ENCODE results near the gene HSD17B10.

DNA sequence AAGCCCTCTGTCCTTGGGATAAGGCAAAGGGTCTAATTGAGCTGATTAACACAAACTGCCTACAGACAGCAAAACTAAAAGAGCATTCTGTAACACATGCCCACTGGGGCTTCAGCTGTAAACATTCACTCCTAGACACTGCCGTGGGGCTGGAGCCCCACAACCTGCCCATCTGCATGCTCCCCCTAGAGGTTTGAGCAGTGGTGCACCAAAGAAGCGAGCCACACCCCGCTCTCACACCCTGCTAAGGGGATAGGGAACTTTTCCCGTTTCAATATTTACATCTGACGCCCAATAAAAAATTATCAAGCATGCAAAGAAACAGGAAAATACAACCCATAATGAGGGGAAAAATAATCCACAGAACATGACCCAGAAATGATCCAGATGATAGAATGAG is 46.9 kb upstream of the HSD17B10 start:
- TF ChIP-seq, protein P1, sequence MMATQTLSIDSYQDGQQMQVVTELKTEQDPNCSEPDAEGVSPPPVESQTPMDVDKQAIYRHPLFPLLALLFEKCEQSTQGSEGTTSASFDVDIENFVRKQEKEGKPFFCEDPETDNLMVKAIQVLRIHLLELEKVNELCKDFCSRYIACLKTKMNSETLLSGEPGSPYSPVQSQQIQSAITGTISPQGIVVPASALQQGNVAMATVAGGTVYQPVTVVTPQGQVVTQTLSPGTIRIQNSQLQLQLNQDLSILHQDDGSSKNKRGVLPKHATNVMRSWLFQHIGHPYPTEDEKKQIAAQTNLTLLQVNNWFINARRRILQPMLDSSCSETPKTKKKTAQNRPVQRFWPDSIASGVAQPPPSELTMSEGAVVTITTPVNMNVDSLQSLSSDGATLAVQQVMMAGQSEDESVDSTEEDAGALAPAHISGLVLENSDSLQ (IDR thresholded peaks at IDR 0.05): no peak
- TF ChIP-seq FOXM1 (IDR thresholded peaks at IDR 0.05; ENCODE audit: borderline replicate concordance) (no peak), ARNT (IDR thresholded peaks at IDR 0.05) (no peak), LEF1 (IDR thresholded peaks at IDR 0.05; ENCODE audit: borderline replicate concordance) (no peak), SP1 (IDR thresholded peaks at IDR 0.05) (no peak), ELF4 (IDR thresholded peaks at IDR 0.05) (no peak), HDGF (IDR thresholded peaks at IDR 0.05; ENCODE audit: borderline replicate concordance) (no peak), BHLHE40 (IDR thresholded peaks at IDR 0.05; ENCODE audit: borderline replicate concordance) (no peak), CTBP1 (IDR thresholded peaks at IDR 0.05; ENCODE audit: borderline replicate concordance) (no peak)
